ENCODE results near the gene TMPRSS4. TPM values are rescaled to one million over a fixed set of nuclear protein-coding genes. Genes with fewer than 3 reads are reported as not detected.

TMPRSS4 gene
- total RNA-seq, 1 experiment from 2014 or later: 1.4 TPM

GRCh38 chr11:118162846-118163245, 86.0 kb downstream of the TMPRSS4 start:
- Mint-ChIP-seq H3K27me3 (ENCODE audit: low read depth) (peaks cover 30% of the 10 kb centered on the region), H3K9me3 (no peaks in the 10 kb centered on the region), H3K4me1 (peaks cover 14% of the 10 kb centered on the region), H3K4me3 (no peak overlapping the region), H3K27ac (no peak overlapping the region), H3K36me3 (no peaks in the 10 kb centered on the region)
- DNase-seq (ENCODE audit: low spot score): no peak
- ChIA-PET POLR2A (no interaction called here), CTCF (interaction anchor here (0.6 to 1.2 kb wide), 3 partner anchors 8 to 19 kb away, joined by 3 to 5 read pairs (median 3); no protein-coding TSS in a partner anchor)
- TF ChIP-seq ZNF425 (CRISPR knock-in tag; conservative IDR thresholded peaks at IDR 0.05) (no peak), SMAD4 (CRISPR knock-in tag; IDR thresholded peaks at IDR 0.05) (no peak), E2F5 (CRISPR knock-in tag; IDR thresholded peaks at IDR 0.05) (no peak), GRHL2 (CRISPR knock-in tag; IDR thresholded peaks at IDR 0.05; ENCODE audit: insufficient replicate concordance, severe bottlenecking) (no peak), FOXP4 (CRISPR knock-in tag; IDR thresholded peaks at IDR 0.05) (no peak), E2F4 (CRISPR knock-in tag; IDR thresholded peaks at IDR 0.05; ENCODE audit: borderline replicate concordance, low read depth) (no peak), ZNF416 (CRISPR knock-in tag; IDR thresholded peaks at IDR 0.05) (no peak), TP53 (CRISPR knock-in tag; IDR thresholded peaks at IDR 0.05) (no peak), ZNF512 (CRISPR knock-in tag; IDR thresholded peaks at IDR 0.05; ENCODE audit: borderline replicate concordance) (no peak), CREB1 (CRISPR knock-in tag; IDR thresholded peaks at IDR 0.05) (no peak), OVOL2 (CRISPR knock-in tag; IDR thresholded peaks at IDR 0.05; ENCODE audit: borderline replicate concordance) (no peak), JUN (CRISPR knock-in tag; IDR thresholded peaks at IDR 0.05) (no peak), SOX15 (CRISPR knock-in tag; IDR thresholded peaks at IDR 0.05) (no peak), NR3C1 (CRISPR knock-in tag; conservative IDR thresholded peaks at IDR 0.05; ENCODE audit: low read depth) (no peak), SMAD3 (CRISPR knock-in tag; IDR thresholded peaks at IDR 0.05; ENCODE audit: borderline replicate concordance) (no peak), ZNF532 (CRISPR knock-in tag; IDR thresholded peaks at IDR 0.05; ENCODE audit: borderline replicate concordance) (no peak), IRF2 (CRISPR knock-in tag; IDR thresholded peaks at IDR 0.05; ENCODE audit: borderline replicate concordance, low read depth) (no peak)
- TF ChIP-seq, protein P1, sequence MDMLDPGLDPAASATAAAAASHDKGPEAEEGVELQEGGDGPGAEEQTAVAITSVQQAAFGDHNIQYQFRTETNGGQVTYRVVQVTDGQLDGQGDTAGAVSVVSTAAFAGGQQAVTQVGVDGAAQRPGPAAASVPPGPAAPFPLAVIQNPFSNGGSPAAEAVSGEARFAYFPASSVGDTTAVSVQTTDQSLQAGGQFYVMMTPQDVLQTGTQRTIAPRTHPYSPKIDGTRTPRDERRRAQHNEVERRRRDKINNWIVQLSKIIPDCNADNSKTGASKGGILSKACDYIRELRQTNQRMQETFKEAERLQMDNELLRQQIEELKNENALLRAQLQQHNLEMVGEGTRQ (CRISPR knock-in tag; IDR thresholded peaks at IDR 0.05): no peak
- TF ChIP-seq, protein P2, sequence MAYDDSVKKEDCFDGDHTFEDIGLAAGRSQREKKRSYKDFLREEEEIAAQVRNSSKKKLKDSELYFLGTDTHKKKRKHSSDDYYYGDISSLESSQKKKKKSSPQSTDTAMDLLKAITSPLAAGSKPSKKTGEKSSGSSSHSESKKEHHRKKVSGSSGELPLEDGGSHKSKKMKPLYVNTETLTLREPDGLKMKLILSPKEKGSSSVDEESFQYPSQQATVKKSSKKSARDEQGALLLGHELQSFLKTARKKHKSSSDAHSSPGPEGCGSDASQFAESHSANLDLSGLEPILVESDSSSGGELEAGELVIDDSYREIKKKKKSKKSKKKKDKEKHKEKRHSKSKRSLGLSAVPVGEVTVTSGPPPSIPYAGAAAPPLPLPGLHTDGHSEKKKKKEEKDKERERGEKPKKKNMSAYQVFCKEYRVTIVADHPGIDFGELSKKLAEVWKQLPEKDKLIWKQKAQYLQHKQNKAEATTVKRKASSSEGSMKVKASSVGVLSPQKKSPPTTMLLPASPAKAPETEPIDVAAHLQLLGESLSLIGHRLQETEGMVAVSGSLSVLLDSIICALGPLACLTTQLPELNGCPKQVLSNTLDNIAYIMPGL (CRISPR knock-in tag; IDR thresholded peaks at IDR 0.05): no peak
- no peak for ATAC-seq

Data from WTC11 (cell line).